SK-N-MC (cell line): ENCODE results near the gene KBTBD3.

Experiments
- EZH2 ChIP-seq: fragments of 200-600 bp; sonication (generic); IDR thresholded peaks from one replicate; pipeline ENCODE4 v1.6.1; 2017; ENCODE audit warnings: antibody characterized with exemption
- POLR2AphosphoS5 ChIP-seq: IDR thresholded peaks from 2 replicates; pipeline ENCODE4 v1.6.1; 2012; ENCODE audit warnings: mild to moderate bottlenecking, low read depth, low read length, borderline replicate concordance

DNA sequence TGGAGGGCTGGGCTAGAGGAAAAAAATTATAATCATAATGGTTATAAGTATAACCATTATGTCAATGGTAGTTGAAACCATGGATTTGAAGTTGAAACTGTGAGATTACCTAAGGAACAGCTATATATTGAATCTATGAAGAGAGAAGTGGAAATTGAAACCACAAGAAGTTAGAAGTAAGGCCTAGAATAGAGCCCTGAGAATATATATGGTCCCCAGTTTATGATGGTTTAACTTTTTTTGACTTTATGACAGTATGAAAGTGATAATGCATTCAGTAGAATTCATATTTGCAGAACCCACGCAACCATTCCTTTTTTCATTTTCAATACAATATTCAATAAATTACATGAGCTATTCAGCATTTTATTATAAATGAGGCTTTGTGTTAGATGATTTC lies 15.3 kb upstream of the KBTBD3 start:
- no peak for TF ChIP-seq POLR2AphosphoS5
- TF ChIP-seq EZH2: no peak
